HG02970 (cell line): ENCODE results near the gene TMC5.
"Not testable (repeated sequence)": the region's sequence is repeated elsewhere in the genome, so short reads cannot be mapped to it uniquely, and the experiment has no call there.

ENCODE experiments used
- ATAC-seq: cut with Tn5 transposase; IDR thresholded peaks from one replicate; pipeline ENCODE4 v1.9.1; 2021; ENCODE audit warnings: mild to moderate bottlenecking, moderate library complexity, moderate number of reproducible peaks; ENCODE audit not compliant: unreplicated experiment, low FRiP score

TMC5 gene

GRCh38 chr16:19417640-19418039 is at the start of gene TMC5:
TMC5 (plus strand) TSS chr16:19417883; CDS start chr16:19440039, 22,156 bp downstream.
- ATAC-seq: no peak

GRCh38 chr16:19372541-19372940 is 45.1 kb upstream of the TMC5 start:
- not testable (repeated sequence) for ATAC-seq

GRCh38 chr16:19374402-19374801 is 43.3 kb upstream of the TMC5 start:
- ATAC-seq: no peak

GRCh38 chr16:19375561-19376158 is 42.0 kb upstream of the TMC5 start:
- ATAC-seq: no peak

- ATAC-seq: no peak
Measured at GRCh38 chr16:19377864-19378263, 39.8 kb upstream of the TMC5 start.

- no peak for ATAC-seq
Measured at GRCh38 chr16:19378511-19378910, 39.2 kb upstream of the TMC5 start.

- no peak for ATAC-seq
Measured at GRCh38 chr16:19379838-19380237, 37.8 kb upstream of the TMC5 start.

- no peak for ATAC-seq
Measured at GRCh38 chr16:19380328-19380727, 37.4 kb upstream of the TMC5 start.

GRCh38 chr16:19382084-19382801 is 35.4 kb upstream of the TMC5 start:
- ATAC-seq: no peak

GRCh38 chr16:19382887-19383816 is 34.5 kb upstream of the TMC5 start:
- no peak for ATAC-seq

GRCh38 chr16:19384656-19385055 is 33.0 kb upstream of the TMC5 start:
- ATAC-seq: no peak

- ATAC-seq: no peak
Measured at GRCh38 chr16:19386525-19386924, 31.2 kb upstream of the TMC5 start.

GRCh38 chr16:19389246-19389645 is 28.4 kb upstream of the TMC5 start:
- no peak for ATAC-seq

GRCh38 chr16:19391185-19391776 is 26.4 kb upstream of the TMC5 start:
- not testable (repeated sequence) for ATAC-seq

- no peak for ATAC-seq
Measured at GRCh38 chr16:19392352-19392751, 25.3 kb upstream of the TMC5 start.

GRCh38 chr16:19393226-19394111 is 24.2 kb upstream of the TMC5 start:
- ATAC-seq: no peak

GRCh38 chr16:19395646-19396267 is 21.9 kb upstream of the TMC5 start:
- ATAC-seq: not testable (repeated sequence)

GRCh38 chr16:19396555-19397011 is 21.1 kb upstream of the TMC5 start:
- no peak for ATAC-seq

GRCh38 chr16:19397373-19397772 is 20.3 kb upstream of the TMC5 start:
- ATAC-seq: not testable (repeated sequence)
